HS-5 (cell line): ENCODE measurements around the gene PRRT2.
"Not testable (repeated sequence)": the region's sequence is repeated elsewhere in the genome, so short reads cannot be mapped to it uniquely, and the experiment has no call there.

ENCODE experiments used
- DNase-seq: peaks from one replicate; pipeline ENCODE4 v3.0.0-alpha.2; 2012; ENCODE audit warnings: low read depth

Gene PRRT2

DNA sequence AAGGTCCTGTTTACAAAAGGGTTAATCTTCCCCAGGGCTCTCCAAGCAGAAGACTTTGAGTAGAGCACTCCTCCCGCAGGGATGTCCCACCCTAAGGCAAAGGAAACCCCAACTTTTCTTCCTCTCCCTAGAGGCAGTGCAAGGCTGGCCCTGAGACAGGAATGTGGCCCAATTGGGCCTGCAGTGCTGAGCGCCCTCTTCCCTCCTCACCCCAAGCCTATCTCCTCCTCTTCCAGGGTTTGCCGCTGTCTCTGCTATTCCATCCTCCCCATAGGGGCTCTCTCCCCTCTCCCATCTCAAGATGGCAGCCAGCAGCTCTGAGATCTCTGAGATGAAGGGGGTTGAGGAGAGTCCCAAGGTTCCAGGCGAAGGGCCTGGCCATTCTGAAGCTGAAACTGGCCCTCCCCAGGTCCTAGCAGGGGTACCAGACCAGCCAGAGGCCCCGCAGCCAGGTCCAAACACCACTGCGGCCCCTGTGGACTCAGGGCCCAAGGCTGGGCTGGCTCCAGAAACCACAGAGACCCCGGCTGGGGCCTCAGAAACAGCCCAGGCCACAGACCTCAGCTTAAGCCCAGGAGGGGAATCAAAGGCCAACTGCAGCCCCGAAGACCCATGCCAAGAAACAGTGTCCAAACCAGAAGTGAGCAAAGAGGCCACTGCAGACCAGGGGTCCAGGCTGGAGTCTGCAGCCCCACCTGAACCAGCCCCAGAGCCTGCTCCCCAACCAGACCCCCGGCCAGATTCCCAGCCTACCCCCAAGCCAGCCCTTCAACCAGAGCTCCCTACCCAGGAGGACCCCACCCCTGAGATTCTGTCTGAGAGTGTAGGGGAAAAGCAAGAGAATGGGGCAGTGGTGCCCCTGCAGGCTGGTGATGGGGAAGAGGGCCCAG lies 1.0 kb downstream of the PRRT2 start:
- DNase-seq = no peak

DNA sequence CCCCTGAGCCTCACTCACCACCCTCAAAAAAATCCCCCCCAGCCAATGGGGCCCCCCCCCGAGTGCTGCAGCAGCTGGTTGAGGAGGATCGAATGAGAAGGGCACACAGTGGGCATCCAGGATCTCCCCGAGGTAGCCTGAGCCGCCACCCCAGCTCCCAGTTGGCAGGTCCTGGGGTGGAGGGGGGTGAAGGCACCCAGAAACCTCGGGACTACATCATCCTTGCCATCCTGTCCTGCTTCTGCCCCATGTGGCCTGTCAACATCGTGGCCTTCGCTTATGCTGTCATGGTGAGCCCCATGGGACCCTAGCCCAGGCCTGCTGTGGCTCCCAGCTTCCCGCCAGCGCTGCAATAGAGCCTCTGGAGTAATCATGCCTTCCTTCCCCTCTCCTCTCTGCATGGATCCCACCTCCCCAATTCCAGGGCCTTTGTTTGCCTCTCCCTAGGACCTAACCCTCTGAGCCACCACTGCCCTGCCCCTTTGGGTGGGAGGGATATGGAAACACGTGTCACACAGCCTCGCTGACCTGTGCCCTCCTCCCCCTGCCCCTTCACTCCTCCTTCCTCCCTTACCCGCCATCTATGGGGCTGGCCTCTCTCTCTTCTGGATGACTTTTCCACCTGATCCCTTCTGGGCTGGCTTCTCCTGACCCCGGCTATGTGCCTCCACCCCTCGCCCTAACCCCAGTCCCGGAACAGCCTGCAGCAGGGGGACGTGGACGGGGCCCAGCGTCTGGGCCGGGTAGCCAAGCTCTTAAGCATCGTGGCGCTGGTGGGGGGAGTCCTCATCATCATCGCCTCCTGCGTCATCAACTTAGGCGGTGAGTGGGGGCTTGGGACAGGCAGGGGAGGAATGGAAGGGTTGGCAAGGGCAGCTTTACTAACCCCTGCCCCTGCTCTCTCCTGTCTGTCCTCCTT lies 1.9 kb downstream of the PRRT2 start:
- DNase-seq = no peak

DNA sequence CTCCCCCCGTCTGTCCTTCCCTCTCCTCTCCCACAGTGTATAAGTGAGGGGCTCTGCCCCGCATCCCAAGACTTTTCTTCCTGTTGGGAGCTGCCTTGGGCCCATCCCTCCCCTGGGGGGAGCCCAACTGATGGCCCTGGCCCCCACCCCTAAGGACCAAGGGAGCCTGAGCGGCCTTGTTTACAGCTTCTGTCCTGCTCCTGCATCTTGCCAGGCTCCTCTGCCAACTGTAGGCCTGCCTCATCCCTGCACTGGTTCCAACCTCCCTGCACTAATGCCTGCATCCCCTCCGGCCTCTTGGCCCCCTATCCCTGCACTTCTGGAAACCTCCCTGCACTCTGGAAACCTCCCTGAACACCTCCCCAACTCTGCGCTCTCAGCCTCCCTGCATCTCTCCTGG lies 2.6 kb downstream of the PRRT2 start:
- no peak for DNase-seq

DNA sequence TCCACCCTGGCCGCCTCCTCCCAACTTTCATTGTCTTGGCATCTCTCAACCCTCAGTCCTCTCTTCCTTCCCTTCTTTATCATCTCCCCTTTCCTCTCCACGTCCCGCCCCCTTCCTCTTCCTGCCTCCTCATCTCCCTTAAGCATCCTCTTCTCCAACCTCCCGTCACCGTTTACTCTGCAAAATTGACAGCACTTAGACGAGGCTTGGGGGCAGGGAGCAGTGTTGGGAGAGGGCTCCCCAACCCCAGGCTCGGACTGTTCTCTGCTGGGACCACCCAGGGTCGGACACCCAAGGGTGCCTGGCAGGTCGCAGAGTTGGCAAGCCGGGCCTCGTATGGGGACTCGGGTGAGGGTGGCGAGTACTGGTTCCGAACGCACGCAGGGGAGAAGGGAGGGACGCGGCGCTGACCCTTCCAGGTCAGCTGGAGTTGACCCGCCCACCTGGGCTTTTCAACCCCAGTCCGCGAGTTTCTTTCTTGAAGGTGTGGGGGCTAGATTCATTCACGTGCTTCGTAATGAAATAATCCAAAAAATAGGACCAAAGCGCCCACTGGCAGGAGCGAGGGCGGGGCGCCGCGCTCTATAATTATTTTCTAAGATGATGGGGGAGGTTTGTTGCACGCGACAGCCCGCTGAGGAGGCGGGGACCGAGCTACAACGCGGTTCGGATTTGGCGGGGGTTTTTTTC lies 3.2 kb downstream of the PRRT2 start:
- DNase-seq = no peak

DNA sequence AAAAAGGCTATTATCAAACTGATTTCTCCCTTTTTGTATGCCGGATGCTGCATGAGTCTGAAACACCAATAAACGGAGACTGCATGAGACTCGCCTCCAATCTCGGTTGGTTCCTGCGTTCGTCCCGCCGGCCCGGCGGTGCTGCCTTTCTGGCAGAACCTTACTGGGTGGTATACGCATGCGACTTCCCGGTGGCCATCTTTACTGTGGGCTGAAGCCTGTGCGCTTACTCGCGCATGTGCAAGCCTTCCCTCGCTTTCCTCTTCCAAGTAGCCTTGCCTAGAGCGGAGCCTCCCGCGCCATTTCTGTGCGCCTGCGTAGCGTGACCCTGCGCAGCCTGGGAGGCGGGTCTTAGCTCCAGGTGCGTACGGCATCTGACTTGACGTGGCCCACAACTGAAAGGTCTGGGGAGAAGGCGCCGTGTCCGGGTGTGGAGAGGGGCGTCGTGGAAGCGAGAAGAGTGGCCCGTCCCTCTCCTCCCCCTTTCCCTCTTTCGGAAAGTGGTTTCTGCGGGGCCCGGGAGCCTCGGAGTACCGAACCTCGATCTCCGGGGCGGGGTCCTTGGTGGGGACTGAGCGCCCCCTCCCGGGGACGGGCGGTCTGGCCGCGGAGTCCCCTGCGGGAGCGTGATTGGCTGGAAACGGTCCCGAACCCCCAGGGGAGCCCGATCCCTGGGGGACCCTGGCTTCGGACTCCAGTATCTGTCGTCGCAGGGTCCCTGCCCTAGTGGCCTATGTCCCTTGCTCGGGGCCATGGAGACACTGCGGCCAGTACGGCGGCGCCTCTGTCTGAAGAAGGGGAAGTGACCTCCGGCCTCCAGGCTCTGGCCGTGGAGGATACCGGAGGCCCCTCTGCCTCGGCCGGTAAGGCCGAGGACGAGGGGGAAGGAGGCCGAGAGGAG lies 4.0 kb downstream of the PRRT2 start, which contains the start of gene PAGR1:
Gene PAGR1 (plus strand): TSS at position 360 of the 901 bp plus-strand sequence. CDS start 374 bp downstream, at position 734.
- peak; percentile 98 for DNase-seq

DNA sequence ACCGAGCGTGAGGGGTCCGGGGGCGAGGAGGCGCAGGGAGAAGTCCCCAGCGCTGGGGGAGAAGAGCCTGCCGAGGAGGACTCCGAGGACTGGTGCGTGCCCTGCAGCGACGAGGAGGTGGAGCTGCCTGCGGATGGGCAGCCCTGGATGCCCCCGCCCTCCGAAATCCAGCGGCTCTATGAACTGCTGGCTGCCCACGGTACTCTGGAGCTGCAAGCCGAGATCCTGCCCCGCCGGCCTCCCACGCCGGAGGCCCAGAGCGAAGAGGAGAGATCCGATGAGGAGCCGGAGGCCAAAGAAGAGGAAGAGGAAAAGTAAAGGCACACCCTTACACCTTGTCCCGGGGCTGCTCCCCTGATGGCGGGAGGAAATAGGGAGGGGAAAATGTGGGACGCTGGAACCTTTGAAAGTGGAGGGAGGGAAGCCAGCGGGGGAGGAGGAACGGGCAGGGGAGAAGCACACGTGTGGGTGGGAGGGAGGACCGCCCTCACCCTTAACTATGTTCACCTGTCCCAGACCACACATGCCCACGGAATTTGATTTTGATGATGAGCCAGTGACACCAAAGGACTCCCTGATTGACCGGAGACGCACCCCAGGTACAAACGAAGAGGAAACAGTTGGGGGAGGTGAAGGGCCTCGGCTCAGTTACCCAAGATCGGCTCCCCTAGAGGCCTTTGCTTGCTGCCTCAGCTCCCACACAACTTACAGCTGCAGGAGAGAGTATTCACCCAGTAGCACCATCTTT lies 4.9 kb downstream of the PRRT2 start:
- DNase-seq = no peak

DNA sequence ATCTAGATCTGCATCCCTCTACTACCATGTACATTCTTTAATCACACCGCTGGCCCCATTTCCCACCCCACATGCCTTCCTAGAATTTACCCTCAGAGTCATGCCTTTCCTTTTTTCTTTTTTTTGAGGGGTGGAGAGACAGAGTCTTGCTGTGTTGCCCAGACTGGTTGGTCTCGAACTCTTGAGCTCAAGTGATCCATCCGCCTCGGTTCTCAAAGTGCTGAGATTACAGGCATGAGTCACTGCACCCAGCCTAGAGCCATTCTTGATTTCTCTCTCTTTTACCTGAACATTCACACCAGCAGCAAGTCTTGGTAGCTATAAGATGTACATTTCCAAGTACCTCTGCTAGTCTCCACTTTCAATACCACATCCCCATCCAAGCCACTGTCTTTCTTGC lies 6.1 kb downstream of the PRRT2 start:
- DNase-seq = no peak

DNA sequence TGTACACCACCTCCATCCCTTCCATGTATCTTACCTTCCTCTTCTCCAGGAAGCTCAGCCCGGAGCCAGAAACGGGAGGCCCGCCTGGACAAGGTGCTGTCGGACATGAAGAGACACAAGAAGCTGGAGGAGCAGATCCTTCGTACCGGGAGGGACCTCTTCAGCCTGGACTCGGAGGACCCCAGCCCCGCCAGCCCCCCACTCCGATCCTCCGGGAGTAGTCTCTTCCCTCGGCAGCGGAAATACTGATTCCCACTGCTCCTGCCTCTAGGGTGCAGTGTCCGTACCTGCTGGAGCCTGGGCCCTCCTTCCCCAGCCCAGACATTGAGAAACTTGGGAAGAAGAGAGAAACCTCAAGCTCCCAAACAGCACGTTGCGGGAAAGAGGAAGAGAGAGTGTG lies 7.5 kb downstream of the PRRT2 start:
- DNase-seq = no peak

DNA sequence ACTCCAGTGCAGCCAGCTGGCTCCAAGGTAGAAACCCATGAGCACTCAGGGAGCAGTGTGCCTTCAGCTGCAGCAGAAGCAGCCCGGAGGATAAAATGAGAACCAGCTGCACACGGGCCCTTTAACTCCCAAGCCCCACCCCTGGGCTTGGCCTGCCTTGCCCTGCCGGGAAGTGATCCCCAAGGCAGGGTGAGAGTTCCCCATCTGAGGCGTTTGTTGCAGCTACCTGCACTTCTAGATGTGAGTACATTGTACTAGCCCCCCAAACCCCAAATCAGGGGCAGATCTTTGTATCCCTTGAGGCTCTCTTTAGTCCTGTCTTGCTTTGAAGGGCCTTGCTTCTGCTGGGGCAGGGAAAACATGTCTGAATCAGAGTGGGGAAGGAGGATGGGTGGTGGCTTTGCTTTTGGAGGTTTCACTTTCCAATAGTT lies 8.3 kb downstream of the PRRT2 start, which contains the start of gene MVP:
Gene MVP (plus strand): TSS at position 192 of the 431 bp plus-strand sequence. CDS start 10,088 bp downstream, outside the sequence.
- no peak for DNase-seq

DNA sequence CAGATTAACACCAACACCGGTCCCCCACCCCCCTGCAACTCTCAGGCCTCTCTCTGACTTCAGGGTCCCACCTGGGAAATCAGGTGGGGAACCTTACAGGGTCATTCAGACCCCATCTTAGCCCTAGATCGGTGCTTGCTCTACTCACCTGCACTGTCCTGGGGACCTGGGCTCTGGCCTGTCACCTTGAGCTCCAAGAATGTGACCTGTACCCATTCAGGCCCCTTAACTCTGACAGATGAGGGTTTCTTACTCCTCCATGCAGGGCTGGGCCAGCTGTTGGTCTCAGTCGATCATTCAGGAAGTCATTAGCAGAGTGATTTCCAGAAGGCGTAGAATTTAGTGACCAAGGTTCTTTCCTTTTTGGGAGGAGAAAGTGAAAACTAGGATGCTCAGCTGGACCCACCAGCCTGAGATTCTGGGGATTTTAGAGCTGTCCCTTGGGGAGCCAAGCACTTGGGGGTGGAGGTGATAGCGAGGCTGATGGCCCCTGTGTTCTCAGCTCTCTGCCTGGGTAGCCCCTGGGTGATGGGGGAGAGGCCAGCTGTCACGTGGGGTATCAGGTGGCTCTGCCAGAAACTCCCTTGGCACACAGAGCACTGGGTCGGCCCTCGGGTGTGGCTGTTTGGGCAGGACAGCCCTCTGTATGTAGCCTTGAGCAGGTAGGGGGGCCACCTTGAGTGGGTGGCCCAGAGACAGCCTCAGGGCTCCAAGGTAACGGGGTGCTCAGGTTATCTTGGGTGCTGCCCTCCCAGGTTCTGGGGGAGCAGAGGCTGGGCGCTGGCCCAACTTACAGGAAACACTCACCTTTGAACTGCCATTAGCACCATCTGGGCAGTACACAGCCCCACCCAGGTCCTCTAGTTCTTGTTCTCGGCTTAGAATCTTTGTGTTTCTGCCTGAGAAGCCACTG lies 9.0 kb downstream of the PRRT2 start:
- no peak for DNase-seq

DNA sequence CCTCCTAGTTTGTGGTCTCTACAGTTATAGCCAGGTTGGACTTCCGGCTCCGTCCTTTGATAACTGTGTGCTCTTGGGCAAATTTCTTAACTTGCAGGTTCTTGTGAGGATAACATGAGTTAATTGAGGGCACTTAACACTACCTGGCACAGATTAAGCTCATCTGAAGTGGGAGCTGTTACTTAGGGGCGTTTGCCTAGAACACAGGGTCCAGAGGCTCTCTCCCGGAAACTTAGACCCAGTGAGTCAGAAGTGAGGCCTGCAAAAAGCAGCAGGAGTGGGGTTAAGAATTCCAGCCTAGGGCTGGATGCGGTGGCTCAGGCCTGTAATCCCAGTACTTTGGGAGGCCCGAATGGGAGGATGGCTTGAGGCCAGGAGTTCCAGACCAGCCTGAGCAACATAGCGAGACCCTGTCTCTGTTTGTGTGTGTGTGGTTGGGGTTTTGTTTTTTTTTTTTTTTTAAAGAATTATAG lies 9.7 kb downstream of the PRRT2 start:
- no peak for DNase-seq

DNA sequence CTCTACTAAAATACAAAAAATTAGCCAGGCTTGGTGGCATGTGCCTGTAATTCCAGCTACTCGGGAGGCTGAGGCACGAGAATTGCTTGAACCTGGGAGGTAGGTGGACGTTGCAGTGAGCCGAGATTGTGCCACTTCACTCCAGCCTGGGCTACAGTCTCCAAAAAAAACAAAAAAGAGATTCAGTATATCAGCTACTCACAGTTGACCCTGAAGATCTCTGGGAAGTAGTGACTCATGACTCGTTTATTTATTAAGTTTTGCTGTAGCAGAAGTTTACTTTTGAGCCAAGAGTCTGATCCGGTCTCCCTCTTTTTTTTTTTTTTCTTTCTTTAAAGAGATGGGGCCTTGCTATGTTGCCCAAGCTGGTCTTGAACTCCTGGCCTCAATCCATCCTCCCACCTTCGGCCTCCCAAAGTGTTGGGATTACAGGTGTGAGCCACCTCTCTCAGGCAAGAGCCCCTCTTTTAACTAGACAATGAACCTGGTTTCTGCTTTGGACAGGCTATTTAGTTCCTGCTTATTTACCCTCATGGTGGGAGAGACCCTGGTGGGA lies 12.7 kb downstream of the PRRT2 start:
- DNase-seq = no peak

DNA sequence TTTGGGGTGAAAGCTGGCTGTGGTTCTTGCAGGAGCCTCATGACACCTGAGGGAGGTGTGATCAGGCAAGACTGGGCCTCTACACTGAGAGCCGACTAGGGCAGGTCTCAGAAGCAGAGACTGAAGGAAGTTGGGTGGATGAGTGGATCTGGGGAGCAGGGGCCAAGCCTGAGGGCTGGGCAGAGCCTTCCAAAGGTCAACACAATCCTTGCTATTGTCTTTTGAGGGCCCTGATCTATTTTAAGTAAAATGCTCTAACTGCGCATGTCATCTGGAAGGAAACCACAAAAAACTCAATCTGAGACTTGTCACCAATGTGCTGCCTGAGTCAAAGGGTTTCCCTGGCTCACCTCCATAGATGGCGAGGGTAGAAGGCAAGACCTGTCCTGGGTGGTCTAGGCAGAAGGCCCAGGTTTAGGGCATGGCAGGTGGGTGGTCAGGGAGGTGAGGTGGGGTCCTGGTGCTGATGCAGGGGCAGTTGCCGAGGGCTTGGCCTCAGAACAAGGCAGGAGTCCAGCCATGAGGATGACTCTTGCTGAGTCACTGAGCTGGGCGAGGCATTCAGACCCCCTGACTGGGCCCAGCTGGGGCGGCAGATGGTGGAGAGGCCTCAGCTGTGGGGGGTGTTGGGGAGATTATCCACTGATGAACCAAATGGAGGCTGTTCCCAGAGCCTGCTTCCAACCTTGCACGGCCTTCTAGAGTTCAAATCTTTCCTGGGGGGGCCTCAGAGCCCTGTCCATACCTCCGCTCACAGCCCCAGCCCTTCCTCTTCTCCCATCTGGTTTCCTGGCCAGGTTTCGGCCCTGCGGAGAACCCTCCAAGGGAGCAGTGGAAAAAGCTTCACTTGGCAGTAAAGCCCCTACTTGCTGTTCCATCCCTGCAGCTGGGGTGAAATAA lies 13.4 kb downstream of the PRRT2 start:
- peak; percentile 89 for DNase-seq

DNA sequence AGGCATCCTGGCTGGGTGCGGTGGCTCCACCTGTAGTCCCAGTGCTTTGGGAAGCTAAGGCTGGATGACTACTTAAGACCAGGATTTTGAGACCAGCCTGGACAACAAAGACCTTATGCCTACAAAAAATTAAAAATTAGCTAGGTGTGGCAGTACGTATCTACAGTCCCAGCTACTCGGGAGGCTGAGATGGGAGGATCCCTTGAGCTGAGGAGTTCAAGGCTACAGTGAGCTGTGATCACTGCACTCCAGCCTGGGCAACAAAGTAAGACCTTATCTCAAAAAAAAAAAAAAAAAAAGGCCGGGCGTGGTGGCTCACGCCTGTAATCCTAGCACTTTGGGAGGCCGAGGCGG lies 14.3 kb downstream of the PRRT2 start:
- no peak for DNase-seq

DNA sequence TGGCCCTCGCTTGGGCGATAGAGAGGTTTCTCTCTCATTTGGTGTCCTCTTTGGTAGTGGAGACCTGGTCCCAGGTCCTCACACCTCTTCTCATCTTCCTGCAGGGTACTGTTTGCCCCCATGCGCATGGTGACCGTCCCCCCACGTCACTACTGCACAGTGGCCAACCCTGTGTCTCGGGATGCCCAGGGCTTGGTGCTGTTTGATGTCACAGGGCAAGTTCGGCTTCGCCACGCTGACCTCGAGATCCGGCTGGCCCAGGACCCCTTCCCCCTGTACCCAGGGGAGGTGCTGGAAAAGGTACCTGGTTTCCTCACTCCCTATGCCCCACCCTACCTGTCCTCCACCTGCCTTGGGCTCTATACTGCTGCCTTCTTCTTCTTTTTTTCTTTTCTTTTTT lies 18.8 kb downstream of the PRRT2 start:
- no peak for DNase-seq

DNA sequence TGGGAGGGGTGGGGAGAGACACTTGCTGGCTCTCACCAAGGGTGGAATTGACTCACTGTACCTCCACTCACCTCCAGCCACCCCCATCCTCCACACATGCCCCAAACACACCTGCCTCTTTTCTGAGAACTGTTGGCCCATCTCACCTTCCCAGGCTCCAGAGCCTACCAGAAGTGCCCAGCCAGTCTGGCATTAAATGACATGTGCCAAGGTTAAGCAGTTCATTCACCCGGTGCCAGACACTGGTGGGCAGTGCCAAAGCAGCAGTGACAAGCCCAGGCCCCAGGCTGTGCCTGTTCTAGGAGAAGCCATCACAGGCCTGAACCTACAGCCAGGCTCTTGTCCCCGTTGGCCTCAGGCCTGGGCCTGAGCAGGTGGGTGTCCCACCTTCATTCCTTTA lies 19.5 kb downstream of the PRRT2 start:
- DNase-seq = no peak

DNA sequence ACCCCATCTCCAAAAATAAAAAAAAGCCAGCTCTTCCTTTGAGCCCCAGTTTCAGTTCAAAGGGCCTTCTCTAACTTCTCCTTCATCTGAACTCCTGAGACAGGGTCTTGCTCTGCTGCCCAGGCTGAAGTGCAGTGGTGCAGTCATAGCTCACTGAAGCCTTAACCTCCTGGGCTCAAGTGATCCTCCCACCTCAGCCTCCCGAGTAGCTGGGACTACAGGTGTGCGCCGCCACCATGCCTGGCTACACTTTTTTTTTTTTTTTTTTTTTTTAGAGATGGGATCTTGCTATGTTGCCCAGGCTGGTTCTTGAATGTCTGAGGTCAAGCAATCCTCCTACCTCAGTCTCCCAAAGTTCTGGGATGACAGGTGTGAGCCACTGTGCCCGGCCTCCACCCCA lies 21.2 kb downstream of the PRRT2 start:
- DNase-seq = not testable (repeated sequence)

DNA sequence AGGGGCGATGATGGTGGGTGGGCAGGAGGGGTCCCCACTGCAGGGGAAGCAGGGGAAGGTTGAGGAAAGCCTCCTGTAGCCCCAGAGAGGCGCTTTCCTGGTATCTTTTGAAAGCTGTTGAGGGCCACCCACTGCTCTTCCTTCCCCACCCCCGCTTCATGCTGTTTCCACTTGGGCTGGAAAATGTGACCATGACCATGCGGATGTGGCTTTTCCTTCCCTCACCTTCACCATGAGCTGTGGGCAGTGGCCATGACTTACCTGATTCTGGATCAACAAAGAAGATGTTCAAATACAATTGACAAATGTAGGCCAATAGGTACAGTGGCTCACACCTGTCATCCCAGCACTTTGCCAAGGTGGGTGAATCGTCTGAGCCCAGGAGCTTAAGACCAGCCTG lies 22.1 kb downstream of the PRRT2 start:
- DNase-seq = no peak
